ENCODE measurements around the gene NT5C2.
"Not testable (repeated sequence)": the region's sequence is repeated elsewhere in the genome, so short reads cannot be mapped to it uniquely, and the experiment has no call there.

NT5C2 gene

GRCh38 chr10:103231047-103231551 is 38.0 kb upstream of the NT5C2 start:
- no peak for TF ChIP-seq CTCF (IDR thresholded peaks at IDR 0.05; ENCODE audit: low read depth, low read length)
- peak overlapping the region; percentile 16; the same call in 1 of the 2 replicates for H3K4me3 ChIP-seq (ENCODE audit: low read depth, low read length)

- no peak overlapping the region for H3K4me3 ChIP-seq (ENCODE audit: low read depth, low read length)
- TF ChIP-seq CTCF (IDR thresholded peaks at IDR 0.05; ENCODE audit: low read depth, low read length), result no peak
Measured at GRCh38 chr10:103227416-103227815, 34.3 kb upstream of the NT5C2 start.

- TF ChIP-seq CTCF (IDR thresholded peaks at IDR 0.05; ENCODE audit: low read depth, low read length), result no peak
- H3K4me3 ChIP-seq (ENCODE audit: low read depth, low read length), result no peak overlapping the region
Measured at GRCh38 chr10:103225939-103226338, 32.9 kb upstream of the NT5C2 start.

- H3K4me3 ChIP-seq (ENCODE audit: low read depth, low read length), result not testable (repeated sequence)
Measured at GRCh38 chr10:103224721-103225120, 31.6 kb upstream of the NT5C2 start.

GRCh38 chr10:103224133-103224532 is 31.1 kb upstream of the NT5C2 start:
- TF ChIP-seq CTCF (IDR thresholded peaks at IDR 0.05; ENCODE audit: low read depth, low read length), result no peak

GRCh38 chr10:103216362-103216761 is 23.3 kb upstream of the NT5C2 start:
- H3K4me3 ChIP-seq (ENCODE audit: low read depth, low read length), result not testable (repeated sequence)

More at GRCh38 chr10:103224133-103224532, 31.1 kb upstream of the NT5C2 start:
- no peak overlapping the region for H3K4me3 ChIP-seq (ENCODE audit: low read depth, low read length)

GRCh38 chr10:103215601-103216000 is 22.5 kb upstream of the NT5C2 start:
- no peak for TF ChIP-seq CTCF (IDR thresholded peaks at IDR 0.05; ENCODE audit: low read depth, low read length)
- no peak overlapping the region for H3K4me3 ChIP-seq (ENCODE audit: low read depth, low read length)

- not testable (repeated sequence) for H3K4me3 ChIP-seq (ENCODE audit: low read depth, low read length)
Measured at GRCh38 chr10:103210262-103210661, 17.2 kb upstream of the NT5C2 start.

GRCh38 chr10:103207643-103208042 is 14.6 kb upstream of the NT5C2 start:
- H3K4me3 ChIP-seq (ENCODE audit: low read depth, low read length), result not testable (repeated sequence)

- no peak for TF ChIP-seq CTCF (IDR thresholded peaks at IDR 0.05; ENCODE audit: low read depth, low read length)
- no peak overlapping the region for H3K4me3 ChIP-seq (ENCODE audit: low read depth, low read length)
Measured at GRCh38 chr10:103207141-103207540, 14.1 kb upstream of the NT5C2 start.

- not testable (repeated sequence) for H3K4me3 ChIP-seq (ENCODE audit: low read depth, low read length)
Measured at GRCh38 chr10:103206715-103207114, 13.6 kb upstream of the NT5C2 start.

GRCh38 chr10:103205401-103205800 is 12.3 kb upstream of the NT5C2 start:
- not testable (repeated sequence) for H3K4me3 ChIP-seq (ENCODE audit: low read depth, low read length)

Measured in WI38 (cell line).